ENCODE measurements around the gene DPH5. TPM values are rescaled to one million over a fixed set of nuclear protein-coding genes. Genes with fewer than 3 reads are reported as not detected.
"Not testable (repeated sequence)": the region's sequence is repeated elsewhere in the genome, so short reads cannot be mapped to it uniquely, and the experiment has no call there.

The DPH5 gene
- total RNA-seq, 2 donors from 2014 or later, result 11.5 to 26.7 TPM

DNA sequence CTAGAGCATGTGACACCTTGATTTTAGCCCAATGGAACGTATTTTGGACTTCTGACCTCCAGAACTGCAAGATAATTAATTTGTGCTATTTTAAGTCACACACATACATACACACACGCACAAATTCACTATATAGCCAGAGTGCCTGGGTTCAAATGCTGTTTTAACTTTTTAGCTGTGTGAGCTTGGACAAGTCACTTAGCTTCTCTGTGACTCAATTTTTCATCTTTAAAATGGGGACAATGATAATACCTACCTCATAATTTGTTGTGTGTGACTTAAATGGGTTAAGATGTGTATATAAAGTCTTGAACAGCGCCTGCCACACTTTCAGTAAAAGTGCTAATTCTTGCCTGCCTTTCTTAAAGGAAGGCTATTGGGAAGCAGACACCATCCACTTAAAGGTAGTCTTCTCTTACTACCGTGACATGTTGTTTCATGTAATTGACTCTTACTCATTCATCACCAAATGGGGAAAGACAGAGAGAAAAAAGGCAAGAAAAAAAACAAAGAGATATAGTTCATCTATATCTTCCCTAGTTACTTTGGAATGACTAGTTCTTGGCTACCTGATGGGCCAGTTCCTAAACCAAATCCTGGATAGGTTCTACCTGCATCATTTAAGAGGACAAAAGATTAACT, 73.4 kb downstream of the DPH5 start:
- ATAC-seq (ENCODE audit: insufficient number of reproducible peaks, low FRiP score, low read depth), result no peak
- H3K4me1 ChIP-seq (ENCODE audit: control insufficient read depth in 1 of 2, low read depth in 2 of 2), result peaks cover 12 to 14% of the 10 kb centered on the region in 2 donors
- TF ChIP-seq, protein P1, sequence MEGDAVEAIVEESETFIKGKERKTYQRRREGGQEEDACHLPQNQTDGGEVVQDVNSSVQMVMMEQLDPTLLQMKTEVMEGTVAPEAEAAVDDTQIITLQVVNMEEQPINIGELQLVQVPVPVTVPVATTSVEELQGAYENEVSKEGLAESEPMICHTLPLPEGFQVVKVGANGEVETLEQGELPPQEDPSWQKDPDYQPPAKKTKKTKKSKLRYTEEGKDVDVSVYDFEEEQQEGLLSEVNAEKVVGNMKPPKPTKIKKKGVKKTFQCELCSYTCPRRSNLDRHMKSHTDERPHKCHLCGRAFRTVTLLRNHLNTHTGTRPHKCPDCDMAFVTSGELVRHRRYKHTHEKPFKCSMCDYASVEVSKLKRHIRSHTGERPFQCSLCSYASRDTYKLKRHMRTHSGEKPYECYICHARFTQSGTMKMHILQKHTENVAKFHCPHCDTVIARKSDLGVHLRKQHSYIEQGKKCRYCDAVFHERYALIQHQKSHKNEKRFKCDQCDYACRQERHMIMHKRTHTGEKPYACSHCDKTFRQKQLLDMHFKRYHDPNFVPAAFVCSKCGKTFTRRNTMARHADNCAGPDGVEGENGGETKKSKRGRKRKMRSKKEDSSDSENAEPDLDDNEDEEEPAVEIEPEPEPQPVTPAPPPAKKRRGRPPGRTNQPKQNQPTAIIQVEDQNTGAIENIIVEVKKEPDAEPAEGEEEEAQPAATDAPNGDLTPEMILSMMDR (IDR thresholded peaks at IDR 0.05), result no peak
- no peaks in the 10 kb centered on the region for H3K9me3 ChIP-seq
- no peaks in the 10 kb centered on the region for H3K27me3 ChIP-seq (replicated peaks; ENCODE audit: insufficient read depth)
- no peak overlapping the region for H3K27ac ChIP-seq
- no peak for DNase-seq (ENCODE audit: low spot score)
- no peaks in the 10 kb centered on the region for H3K36me3 ChIP-seq
- no peak overlapping the region for H3K4me3 ChIP-seq

DNA sequence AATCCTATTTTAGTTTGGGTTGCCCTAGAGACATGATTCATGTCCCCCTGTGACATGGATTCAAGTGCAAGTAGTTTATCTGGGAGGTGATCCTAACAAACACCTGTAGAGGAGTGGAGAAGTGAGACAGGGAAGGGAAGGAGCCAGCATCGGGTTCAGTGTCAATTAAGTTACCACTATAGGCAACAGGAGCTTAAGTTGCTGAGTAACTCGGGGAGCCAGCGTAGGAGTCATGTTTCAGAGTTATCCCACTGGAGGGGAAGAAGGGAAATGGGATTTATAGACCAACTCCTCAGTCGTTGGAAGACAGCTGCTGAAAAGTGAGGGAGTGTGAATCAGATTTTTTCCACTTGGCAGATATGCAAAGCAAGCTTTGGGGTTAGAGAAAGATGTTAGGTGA, 74.8 kb downstream of the DPH5 start:
- Histone ChIP-seq H3K36me3 (no peaks in the 10 kb centered on the region), H3K27ac (peak overlapping the region in 1 of 2 donors; percentile 34), H3K9me3 (no peaks in the 10 kb centered on the region), H3K27me3 (replicated peaks; ENCODE audit: insufficient read depth) (no peaks in the 10 kb centered on the region), H3K4me1 (ENCODE audit: control insufficient read depth in 1 of 2, low read depth in 2 of 2) (peaks cover 12 to 14% of the 10 kb centered on the region in 2 donors), H3K4me3 (no peak overlapping the region)
- DNase-seq (ENCODE audit: low spot score) (no peak), ATAC-seq (ENCODE audit: insufficient number of reproducible peaks, low FRiP score, low read depth) (peak; percentile 36)
- TF ChIP-seq, protein P1 (IDR thresholded peaks at IDR 0.05), result no peak

DNA sequence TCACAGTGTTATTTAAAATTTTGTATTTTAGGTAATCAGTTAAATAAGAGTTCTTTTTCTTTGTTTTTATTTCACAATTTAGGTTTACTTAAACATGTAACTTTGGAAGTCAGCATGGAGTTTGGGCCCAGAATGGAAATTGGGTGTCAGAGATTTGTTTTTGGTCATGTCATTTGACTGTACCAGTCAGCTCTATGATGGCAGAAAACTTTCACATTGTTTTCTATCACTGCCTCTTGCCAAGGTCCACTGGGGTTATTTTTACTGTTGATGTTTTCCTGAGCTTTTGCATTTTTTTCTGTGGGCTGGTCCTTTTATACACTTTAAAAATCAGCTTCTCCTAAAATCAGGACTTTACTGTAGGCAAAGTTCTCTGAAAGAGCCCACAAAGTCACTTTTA, 75.2 kb downstream of the DPH5 start:
- peaks cover 12 to 14% of the 10 kb centered on the region in 2 donors for H3K4me1 ChIP-seq (ENCODE audit: control insufficient read depth in 1 of 2, low read depth in 2 of 2)
- peak overlapping the region in 1 of 2 donors; percentile 34 for H3K27ac ChIP-seq
- H3K36me3 ChIP-seq, result no peaks in the 10 kb centered on the region
- no peaks in the 10 kb centered on the region for H3K9me3 ChIP-seq
- no peaks in the 10 kb centered on the region for H3K27me3 ChIP-seq (replicated peaks; ENCODE audit: insufficient read depth)
- ATAC-seq (ENCODE audit: insufficient number of reproducible peaks, low FRiP score, low read depth), result no peak
- TF ChIP-seq, protein P1 (IDR thresholded peaks at IDR 0.05), result no peak
- DNase-seq (ENCODE audit: low spot score), result no peak
- H3K4me3 ChIP-seq, result no peak overlapping the region

DNA sequence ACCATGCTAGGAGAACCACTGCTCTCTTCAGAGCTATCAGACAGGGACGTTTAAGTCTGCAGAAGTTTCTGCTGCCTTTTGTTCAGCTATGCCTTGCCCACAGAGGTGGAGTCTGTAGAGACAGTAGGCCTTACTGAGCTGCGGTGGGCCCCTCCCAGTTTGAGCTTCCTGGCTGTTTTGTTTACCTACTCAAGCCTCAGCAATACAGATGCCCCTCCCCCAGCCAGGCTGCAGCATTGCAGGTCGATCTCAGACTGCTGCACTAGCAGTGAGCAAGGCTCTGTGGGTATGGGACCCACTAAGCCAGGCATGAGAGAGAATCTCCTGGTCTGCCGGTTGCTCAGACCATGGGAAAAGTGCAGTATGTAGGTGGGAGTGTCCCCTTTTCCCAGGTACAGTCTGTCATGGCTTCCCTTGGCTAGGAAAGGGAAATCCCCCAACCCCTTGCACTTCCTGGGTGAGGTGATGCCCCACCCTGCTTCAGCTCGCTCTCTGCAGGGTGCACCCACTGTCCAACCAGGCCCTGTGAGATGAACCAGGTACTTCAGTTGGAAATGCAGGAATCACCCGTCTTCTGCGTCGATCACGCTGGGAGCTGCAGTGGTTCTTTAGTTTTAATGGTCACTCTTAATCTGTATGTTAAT, 75.9 kb downstream of the DPH5 start:
- H3K27ac ChIP-seq; H3K9me3 ChIP-seq; ATAC-seq (ENCODE audit: insufficient number of reproducible peaks, low FRiP score, low read depth); H3K4me3 ChIP-seq; DNase-seq (ENCODE audit: low spot score); H3K27me3 ChIP-seq (replicated peaks; ENCODE audit: insufficient read depth); H3K36me3 ChIP-seq: not testable (repeated sequence)
- peaks cover 12 to 14% of the 10 kb centered on the region in 2 donors for H3K4me1 ChIP-seq (ENCODE audit: control insufficient read depth in 1 of 2, low read depth in 2 of 2)

DNA sequence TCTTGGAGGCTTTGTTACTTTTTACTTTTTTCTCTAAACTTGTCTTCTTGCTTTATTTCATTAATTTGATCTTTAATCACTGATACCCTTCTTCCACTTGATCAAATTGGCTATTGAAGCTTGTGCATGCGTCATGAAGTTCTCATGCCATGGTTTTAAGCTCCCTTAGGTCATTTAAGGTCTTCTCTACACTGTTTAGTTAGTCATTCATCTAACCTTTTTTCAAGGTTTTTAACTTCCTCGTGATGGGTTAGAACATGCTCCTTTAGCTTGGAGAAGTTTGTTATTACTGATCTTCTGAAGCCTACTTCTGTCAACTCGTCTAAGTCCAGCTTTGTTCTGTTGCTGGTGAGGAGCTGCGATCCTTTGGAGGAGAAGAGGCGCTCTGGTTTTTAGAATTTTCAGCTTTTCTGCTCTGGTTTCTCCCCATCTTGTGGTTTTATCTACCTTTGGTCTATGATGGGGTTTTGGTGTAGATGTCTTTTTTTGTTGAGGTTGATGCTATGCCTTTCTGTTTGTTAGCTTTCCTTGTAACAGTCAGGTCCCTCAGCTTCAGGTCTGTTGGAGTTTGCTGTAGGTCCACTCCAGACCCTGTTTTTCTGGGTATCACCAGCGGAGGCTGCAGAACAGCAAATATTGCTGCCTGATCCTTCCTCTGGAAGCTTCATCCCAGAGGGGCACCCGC, 76.7 kb downstream of the DPH5 start:
- not testable (repeated sequence) for H3K9me3 ChIP-seq; H3K27me3 ChIP-seq (replicated peaks; ENCODE audit: insufficient read depth); H3K36me3 ChIP-seq; H3K4me3 ChIP-seq; DNase-seq (ENCODE audit: low spot score); H3K27ac ChIP-seq; ATAC-seq (ENCODE audit: insufficient number of reproducible peaks, low FRiP score, low read depth)
- H3K4me1 ChIP-seq (ENCODE audit: control insufficient read depth in 1 of 2, low read depth in 2 of 2), result peaks cover 12 to 14% of the 10 kb centered on the region in 2 donors

DNA sequence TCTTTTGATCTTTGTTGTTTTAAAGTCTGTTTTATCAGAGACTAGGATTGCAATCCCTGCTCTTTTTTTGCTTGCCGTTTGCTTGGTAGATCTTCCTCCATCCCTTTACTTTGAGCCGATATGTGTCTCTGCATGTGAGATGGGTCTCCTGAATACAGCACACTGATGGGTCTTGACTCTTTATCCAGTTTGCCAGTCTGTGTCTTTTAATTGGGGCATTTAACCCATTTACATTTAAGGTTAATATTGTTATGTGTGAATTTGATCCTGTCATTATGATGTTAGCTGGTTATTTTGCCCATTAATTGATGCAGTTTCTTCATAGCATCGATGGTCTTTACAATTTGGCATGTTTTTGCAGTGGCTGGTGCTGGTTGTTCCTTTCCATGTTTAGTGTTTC, 77.8 kb downstream of the DPH5 start:
- peaks cover 12 to 14% of the 10 kb centered on the region in 2 donors for H3K4me1 ChIP-seq (ENCODE audit: control insufficient read depth in 1 of 2, low read depth in 2 of 2)
- H3K27me3 ChIP-seq (replicated peaks; ENCODE audit: insufficient read depth); H3K4me3 ChIP-seq; ATAC-seq (ENCODE audit: insufficient number of reproducible peaks, low FRiP score, low read depth); H3K9me3 ChIP-seq; H3K27ac ChIP-seq; H3K36me3 ChIP-seq; DNase-seq (ENCODE audit: low spot score): not testable (repeated sequence)

DNA sequence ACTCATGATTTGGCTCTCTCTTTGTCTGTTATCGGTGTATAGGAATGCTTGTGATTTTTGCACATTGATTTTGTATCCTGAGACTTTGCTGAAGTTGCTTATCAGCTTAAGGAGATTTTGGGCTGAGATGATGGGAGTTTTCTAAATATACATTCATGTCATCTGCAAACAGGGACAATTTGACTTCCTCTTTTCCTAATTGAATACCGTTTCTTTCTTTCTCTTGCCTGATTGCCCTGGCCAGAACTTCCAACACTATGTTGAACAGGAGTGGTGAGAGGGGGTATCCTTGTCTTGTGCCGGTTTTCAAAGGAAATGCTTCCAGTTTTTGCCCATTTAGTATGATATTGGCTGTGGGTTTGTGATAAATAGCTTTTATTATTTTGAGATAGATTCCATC, 79.5 kb downstream of the DPH5 start:
- not testable (repeated sequence) for H3K27ac ChIP-seq; H3K9me3 ChIP-seq; DNase-seq (ENCODE audit: low spot score); H3K4me3 ChIP-seq; H3K27me3 ChIP-seq (replicated peaks; ENCODE audit: insufficient read depth); H3K36me3 ChIP-seq; ATAC-seq (ENCODE audit: insufficient number of reproducible peaks, low FRiP score, low read depth)
- peaks cover 12 to 14% of the 10 kb centered on the region in 2 donors for H3K4me1 ChIP-seq (ENCODE audit: control insufficient read depth in 1 of 2, low read depth in 2 of 2)

Measured in thoracic aorta (tissue), 2 donors.